ENCODE results near the gene NR4A3. TPM values are rescaled to one million over a fixed set of nuclear protein-coding genes. Genes with fewer than 3 reads are reported as not detected.

NR4A3 gene
- total RNA-seq, 2 experiments from 2014 or later, result 0.13 to 0.74 TPM

- no peaks in the 10 kb centered on the region for H3K79me2 ChIP-seq (ENCODE audit: insufficient read depth, low read depth, low read length)
- no peak for TF ChIP-seq EZH2phosphoT487 (IDR thresholded peaks at IDR 0.05; ENCODE audit: borderline replicate concordance, low read depth, low read length)
- TF ChIP-seq CTCF (conservative IDR thresholded peaks at IDR 0.05; ENCODE audit: low read length), result no peak
- BruUV-seq (replicated peaks), result no TSS peak
- intact Hi-C loops (cut with micrococcal nuclease; ENCODE audit: unreplicated experiment), result no loop called here
- ChIA-PET POLR2A (interaction anchor here (0.6 kb wide), 1 partner anchor 23 kb away, joined by 3 read pairs; no protein-coding TSS in a partner anchor), CTCF (ENCODE audit: unreplicated experiment) (no interaction called here)
- H2AFZ ChIP-seq (ENCODE audit: low read length), result no peak overlapping the region
- no peak overlapping the region for H3K4me2 ChIP-seq (ENCODE audit: low read length)
- H4K20me1 ChIP-seq (ENCODE audit: insufficient read depth, low read length), result no peaks in the 10 kb centered on the region
- H3K9me2 ChIP-seq (ENCODE audit: insufficient read depth, low read length), result no peaks in the 10 kb centered on the region; the same call in 1 of the 2 replicates
- H3K4me3 ChIP-seq (ENCODE audit: low read depth, low read length, poor library complexity, severe bottlenecking), result no peak overlapping the region
- H3K36me3 ChIP-seq (ENCODE audit: insufficient read depth, low read length), result no peaks in the 10 kb centered on the region
- DNase-seq (ENCODE audit: low spot score), result no peak
- H3K4me1 ChIP-seq (ENCODE audit: insufficient read depth, low read length, poor library complexity, severe bottlenecking), result no peaks in the 10 kb centered on the region
- H3K9me3 ChIP-seq (ENCODE audit: low read length), result no peaks in the 10 kb centered on the region
- no peak overlapping the region for H3K27ac ChIP-seq (ENCODE audit: low read depth, low read length, poor library complexity, severe bottlenecking)
Observed at GRCh38 chr9:99796231-99796630, 25.5 kb upstream of the NR4A3 start.

- BruUV-seq (replicated peaks), result no TSS peak
- no peaks in the 10 kb centered on the region for H3K36me3 ChIP-seq (ENCODE audit: insufficient read depth, low read length)
- ChIA-PET CTCF (ENCODE audit: unreplicated experiment) (no interaction called here), POLR2A (interaction anchor here (0.7 kb wide), 1 partner anchor 767 kb away, joined by 3 read pairs; no protein-coding TSS in a partner anchor)
- no peak overlapping the region for H3K4me3 ChIP-seq (ENCODE audit: low read depth, low read length, poor library complexity, severe bottlenecking)
- no peak for DNase-seq (ENCODE audit: low spot score)
- no peaks in the 10 kb centered on the region for H3K9me2 ChIP-seq (ENCODE audit: insufficient read depth, low read length)
- no peak overlapping the region for H3K27ac ChIP-seq (ENCODE audit: low read depth, low read length, poor library complexity, severe bottlenecking)
- no peak overlapping the region for H3K4me2 ChIP-seq (ENCODE audit: low read length)
- intact Hi-C loops (cut with micrococcal nuclease; ENCODE audit: unreplicated experiment), result loop anchor here (10.0 kb wide), 1 partner anchor 637 kb away; no protein-coding TSS in a partner anchor
- H3K9me3 ChIP-seq (ENCODE audit: low read length), result no peaks in the 10 kb centered on the region
- TF ChIP-seq EZH2phosphoT487 (IDR thresholded peaks at IDR 0.05; ENCODE audit: borderline replicate concordance, low read depth, low read length) (no peak), CTCF (conservative IDR thresholded peaks at IDR 0.05; ENCODE audit: low read length) (no peak)
- H3K4me1 ChIP-seq (ENCODE audit: insufficient read depth, low read length, poor library complexity, severe bottlenecking), result no peaks in the 10 kb centered on the region
- H2AFZ ChIP-seq (ENCODE audit: low read length), result no peak overlapping the region
- no peaks in the 10 kb centered on the region for H4K20me1 ChIP-seq (ENCODE audit: insufficient read depth, low read length)
- H3K79me2 ChIP-seq (ENCODE audit: insufficient read depth, low read depth, low read length), result no peaks in the 10 kb centered on the region
Observed at GRCh38 chr9:99801775-99802174, 19.9 kb upstream of the NR4A3 start.

GRCh38 chr9:99803694-99804093 lies 18.0 kb upstream of the NR4A3 start:
- CTCF ChIA-PET (ENCODE audit: unreplicated experiment), result no interaction called here
- Histone ChIP-seq H3K4me2 (ENCODE audit: low read length) (no peak overlapping the region), H3K4me1 (ENCODE audit: insufficient read depth, low read length, poor library complexity, severe bottlenecking) (no peaks in the 10 kb centered on the region), H3K79me2 (ENCODE audit: insufficient read depth, low read depth, low read length) (no peaks in the 10 kb centered on the region), H3K36me3 (ENCODE audit: insufficient read depth, low read length) (no peaks in the 10 kb centered on the region), H2AFZ (ENCODE audit: low read length) (no peak overlapping the region), H3K9me2 (ENCODE audit: insufficient read depth, low read length) (no peaks in the 10 kb centered on the region), H3K9me3 (ENCODE audit: low read length) (no peaks in the 10 kb centered on the region), H3K4me3 (ENCODE audit: low read depth, low read length, poor library complexity, severe bottlenecking) (no peak overlapping the region), H4K20me1 (ENCODE audit: insufficient read depth, low read length) (no peaks in the 10 kb centered on the region), H3K27ac (ENCODE audit: low read depth, low read length, poor library complexity, severe bottlenecking) (no peak overlapping the region)
- no TSS peak for BruUV-seq (replicated peaks)
- no peak for TF ChIP-seq EZH2phosphoT487 (IDR thresholded peaks at IDR 0.05; ENCODE audit: borderline replicate concordance, low read depth, low read length)
- no peak for TF ChIP-seq CTCF (conservative IDR thresholded peaks at IDR 0.05; ENCODE audit: low read length)
- intact Hi-C loops (cut with micrococcal nuclease; ENCODE audit: unreplicated experiment), result loop anchor here (10.0 kb wide), 1 partner anchor 639 kb away; no protein-coding TSS in a partner anchor
- POLR2A ChIA-PET, result no interaction called here
- no peak for DNase-seq (ENCODE audit: low spot score)
